ENCODE data around the gene DAPP1.

The DAPP1 gene

DNA sequence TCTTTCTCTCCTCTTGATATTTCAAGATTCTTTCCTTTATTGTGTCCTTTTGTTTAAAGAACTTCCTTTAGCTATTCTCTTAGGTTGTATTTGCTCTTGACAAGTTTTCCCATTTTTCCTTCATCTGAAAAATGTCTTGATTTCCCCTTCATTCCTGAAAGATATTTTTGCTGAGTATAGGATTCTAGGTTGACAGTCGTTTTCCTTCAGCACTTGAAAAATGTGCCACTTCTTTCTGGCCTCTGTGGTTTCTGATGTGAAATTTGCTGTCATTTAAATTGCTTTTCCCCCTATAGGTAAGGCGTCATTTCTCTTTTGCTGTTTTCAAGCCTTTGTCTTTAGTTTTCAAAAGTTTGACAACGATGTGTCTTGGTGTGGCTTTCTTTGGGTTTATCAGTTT lies 100.9 kb downstream of the DAPP1 start:
- no peak for DNase-seq (ENCODE audit: low read depth)

DNA sequence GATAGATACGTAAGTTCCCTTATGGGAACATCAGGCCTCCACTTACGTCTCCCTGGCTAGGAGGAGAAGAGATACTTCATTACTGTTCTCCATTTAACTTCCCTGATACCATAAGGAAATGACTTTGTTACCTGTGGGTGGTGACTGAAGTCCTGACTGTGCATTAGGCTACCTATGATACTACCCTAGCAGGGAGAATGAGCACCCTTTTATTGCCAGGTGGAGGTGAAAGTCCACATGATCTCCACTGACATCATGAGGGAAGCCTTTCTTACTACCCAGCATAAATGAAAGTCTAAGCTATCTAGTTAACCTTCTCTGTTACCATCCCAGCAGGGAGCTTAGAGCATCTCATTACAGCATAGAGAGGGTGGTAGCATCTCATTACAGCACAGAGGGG lies 102.0 kb downstream of the DAPP1 start:
- no peak for DNase-seq (ENCODE audit: low read depth)
